GM12891 (cell line): ENCODE data around the gene MAN2A2.

Source experiments
- DNase-seq: peaks from one replicate; pipeline ENCODE4 v3.0.0; 2011; ENCODE audit warnings: low spot score; ENCODE audit not compliant: insufficient read length
- FAIRE-seq: peaks from 2 replicates; lab custom pipeline; 2011; peaks lifted over from hg19 to GRCh38; lab: Jason Lieb, UNC
- PAX5 ChIP-seq: IDR thresholded peaks from 2 replicates; pipeline ENCODE4 v1.6.1; 2011; ENCODE audit warnings: low read length, moderate library complexity, mild to moderate bottlenecking; ENCODE audit not compliant: insufficient read depth, severe bottlenecking
- POLR2A ChIP-seq: IDR thresholded peaks from 2 replicates; pipeline ENCODE4 v1.6.1; 2011; ENCODE audit warnings: low read depth, low read length, control low read depth
- POLR2AphosphoS5 ChIP-seq: IDR thresholded peaks from 2 replicates; pipeline ENCODE4 v1.6.1; 2011; ENCODE audit warnings: low read depth, low read length, control low read depth
- POU2F2 ChIP-seq: IDR thresholded peaks from 2 replicates; pipeline ENCODE4 v1.6.1; 2011; ENCODE audit warnings: low read depth, mild to moderate bottlenecking, control low read depth, low read length, moderate library complexity
- SPI1 ChIP-seq: IDR thresholded peaks from 2 replicates; pipeline ENCODE4 v1.6.1; 2011; ENCODE audit warnings: low read depth, low read length, control low read depth
- TAF1 ChIP-seq: IDR thresholded peaks from 2 replicates; pipeline ENCODE4 v1.6.1; 2011; ENCODE audit warnings: low read depth, low read length, control low read depth

The MAN2A2 gene

DNA sequence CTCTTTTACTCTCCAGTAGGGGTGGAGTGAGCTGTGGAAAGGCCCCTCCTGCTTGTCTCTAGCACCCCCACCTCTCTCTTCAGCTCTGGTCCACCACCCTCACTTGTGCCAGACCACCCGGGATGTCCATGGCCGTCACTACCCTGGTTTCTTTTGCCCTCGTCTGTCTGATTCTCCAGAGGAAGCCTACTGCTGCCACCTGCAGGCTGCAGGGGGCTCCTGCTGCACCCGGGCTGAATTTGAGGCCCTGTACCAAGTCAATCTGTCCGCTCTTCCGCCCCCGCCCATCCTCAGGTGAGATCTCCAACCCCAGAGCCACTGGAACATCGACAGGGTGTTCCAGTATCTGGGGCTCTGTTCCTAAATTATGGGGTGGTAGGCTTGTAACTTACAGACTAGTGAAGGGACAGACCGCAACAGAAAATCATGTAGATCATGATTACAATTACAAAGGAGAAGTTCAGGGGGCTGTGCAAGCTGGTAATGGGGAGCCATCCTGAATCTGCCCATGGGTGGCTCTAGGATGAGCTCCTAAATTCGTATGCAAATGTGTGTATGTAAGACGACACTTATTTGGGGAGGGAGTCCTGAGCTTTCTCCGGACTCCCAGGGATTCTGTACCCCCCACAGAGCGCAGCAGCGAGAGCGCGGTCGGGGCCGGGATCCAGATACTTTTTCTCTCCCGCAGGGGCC, 31.3 kb downstream of the MAN2A2 start:
- DNase-seq (peak; percentile 78), FAIRE-seq (peak; percentile 62)
- peak; percentile 57; the same call in 1 of the 2 replicates for TF ChIP-seq POU2F2
- no peak for TF ChIP-seq POLR2AphosphoS5
- TF ChIP-seq SPI1 = 0 out of 2 replicates have a peak, but pooled peaks have one; percentile 8

DNA sequence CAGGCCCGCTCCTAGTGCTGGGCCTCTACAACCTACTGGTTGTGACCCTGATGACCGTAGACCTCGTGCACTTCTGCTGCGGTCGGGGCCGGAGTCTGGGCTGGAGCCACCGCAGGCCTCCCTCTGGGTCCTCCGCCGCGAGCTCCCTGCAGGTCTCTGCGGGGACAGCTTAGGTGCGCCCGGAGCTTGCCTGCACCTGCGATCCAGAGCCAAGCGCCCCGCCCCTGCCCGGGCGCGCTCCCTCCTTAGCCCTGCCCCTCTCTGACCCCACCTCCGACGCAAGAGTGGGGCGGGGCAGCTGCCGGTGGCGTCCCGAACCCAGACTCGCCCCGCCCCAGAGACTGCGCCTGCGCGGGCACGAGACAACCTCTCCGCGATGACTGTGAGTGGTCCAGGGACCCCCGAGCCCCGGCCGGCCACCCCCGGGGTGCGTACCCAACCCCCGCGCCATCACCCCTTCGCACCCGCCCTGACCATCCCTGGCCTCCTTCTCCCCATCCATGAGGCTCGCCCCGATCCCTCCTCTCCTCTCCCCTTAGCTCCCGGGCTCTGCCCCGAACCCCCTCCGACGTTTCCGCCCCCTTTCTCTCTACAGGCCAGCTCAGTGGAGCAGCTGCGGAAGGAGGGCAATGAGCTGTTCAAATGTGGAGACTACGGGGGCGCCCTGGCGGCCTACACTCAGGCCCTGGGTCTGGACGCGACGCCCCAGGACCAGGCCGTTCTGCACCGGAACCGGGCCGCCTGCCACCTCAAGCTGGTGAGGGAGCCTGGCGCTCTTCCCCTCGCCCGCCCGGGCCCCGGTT, 32.0 kb downstream of the MAN2A2 start, which contains the start of gene UNC45A:
Gene UNC45A (plus strand): TSS at position 337 of the 803 bp plus-strand sequence. CDS start 40 bp downstream, at position 377.
- TF ChIP-seq SPI1 (no peak), POU2F2 (no peak), POLR2A (no peak), PAX5 (no peak), TAF1 (no peak), POLR2AphosphoS5 (no peak)
- FAIRE-seq (peak; percentile 78), DNase-seq (peak; percentile 97)

DNA sequence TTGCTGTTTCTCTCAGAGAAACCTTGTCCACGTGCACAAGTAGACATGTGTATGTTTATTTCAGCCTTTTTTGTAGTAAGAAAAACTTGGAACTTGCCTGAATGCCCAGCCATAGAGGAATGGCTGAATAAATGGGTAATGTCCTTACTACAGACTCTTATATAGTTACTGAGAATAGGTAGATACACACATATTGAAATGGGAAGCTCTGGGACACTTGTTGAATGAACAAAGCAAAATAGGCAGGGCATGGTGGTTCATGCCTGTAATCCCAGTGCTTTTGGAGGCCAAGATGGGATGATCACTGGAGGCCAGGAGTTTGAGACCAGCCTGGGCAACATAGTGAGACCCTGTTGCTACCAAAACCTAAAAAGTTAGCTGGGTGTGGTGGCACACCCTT, 33.7 kb downstream of the MAN2A2 start:
- TF ChIP-seq POLR2A (no peak), POLR2AphosphoS5 (no peak), POU2F2 (no peak), TAF1 (no peak), PAX5 (no peak), SPI1 (no peak)
- no peak for FAIRE-seq
- DNase-seq = no peak

DNA sequence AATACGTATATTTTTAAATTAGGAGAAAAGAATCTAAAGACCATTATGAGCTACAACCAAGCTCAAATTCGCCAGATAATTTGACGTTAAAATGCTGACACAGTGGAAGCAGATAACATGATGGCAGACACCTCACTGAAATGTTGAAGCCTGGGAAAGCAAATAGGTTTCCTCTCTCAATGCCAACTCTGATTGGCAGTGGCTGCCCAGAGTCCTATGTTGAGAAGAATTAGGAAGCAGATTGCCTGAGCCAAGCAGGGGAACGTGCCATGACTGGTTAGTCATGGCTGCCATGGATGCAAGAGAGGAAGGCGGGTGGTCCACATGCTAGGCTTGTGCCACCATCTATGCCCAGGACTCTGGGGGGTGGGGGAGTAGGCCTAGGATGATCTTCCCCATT, 35.2 kb downstream of the MAN2A2 start:
- TF ChIP-seq POU2F2 (no peak), POLR2AphosphoS5 (no peak), TAF1 (no peak), SPI1 (no peak), POLR2A (no peak), PAX5 (no peak)
- FAIRE-seq (no peak), DNase-seq (no peak)

DNA sequence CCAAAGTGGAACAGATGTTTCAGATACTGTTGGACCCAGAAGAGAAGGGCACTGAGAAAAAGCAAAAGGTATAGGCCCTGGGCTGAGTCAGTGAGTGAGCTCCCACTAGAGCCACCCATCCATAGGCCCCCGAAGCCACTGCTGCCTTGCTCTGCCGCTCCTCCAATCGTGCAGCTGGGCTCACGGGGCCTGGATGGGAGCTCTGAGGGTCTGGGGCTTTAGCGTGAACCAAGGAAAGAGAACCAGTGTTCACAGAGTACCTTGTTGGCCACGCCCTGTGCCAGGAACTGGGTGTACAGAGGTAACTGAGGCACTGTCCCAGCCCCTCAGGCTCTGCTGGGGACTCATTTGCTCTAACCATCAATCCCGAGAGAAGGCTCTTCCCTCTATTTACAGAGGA, 36.7 kb downstream of the MAN2A2 start:
- FAIRE-seq (no peak), DNase-seq (no peak)
- no peak for TF ChIP-seq TAF1
- no peak for TF ChIP-seq POU2F2
- no peak for TF ChIP-seq POLR2AphosphoS5
- no peak for TF ChIP-seq POLR2A
- no peak for TF ChIP-seq SPI1

DNA sequence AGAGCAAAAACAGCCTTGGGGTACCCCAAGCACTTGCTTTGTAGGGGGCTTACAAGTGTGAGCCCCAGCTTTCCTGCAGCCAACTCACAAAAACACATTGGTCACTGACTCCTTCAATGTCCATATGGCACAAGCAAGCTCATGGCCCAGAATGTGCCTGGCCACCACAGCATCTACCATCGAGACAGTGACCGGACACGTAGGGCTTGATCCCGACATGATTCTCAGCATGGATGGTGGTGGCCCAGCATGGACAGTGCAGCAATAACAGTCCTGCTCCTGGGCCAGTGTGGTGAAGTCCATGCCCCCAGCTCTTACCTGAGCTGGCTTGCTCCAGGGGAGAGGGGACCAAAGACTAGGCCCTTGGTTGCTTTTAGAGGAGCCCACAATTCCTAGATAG, 37.9 kb downstream of the MAN2A2 start:
- FAIRE-seq (no peak), DNase-seq (no peak)
- TF ChIP-seq PAX5 = no peak
- no peak for TF ChIP-seq SPI1
- TF ChIP-seq TAF1 = no peak
- TF ChIP-seq POLR2A = no peak
- no peak for TF ChIP-seq POU2F2
- no peak for TF ChIP-seq POLR2AphosphoS5

DNA sequence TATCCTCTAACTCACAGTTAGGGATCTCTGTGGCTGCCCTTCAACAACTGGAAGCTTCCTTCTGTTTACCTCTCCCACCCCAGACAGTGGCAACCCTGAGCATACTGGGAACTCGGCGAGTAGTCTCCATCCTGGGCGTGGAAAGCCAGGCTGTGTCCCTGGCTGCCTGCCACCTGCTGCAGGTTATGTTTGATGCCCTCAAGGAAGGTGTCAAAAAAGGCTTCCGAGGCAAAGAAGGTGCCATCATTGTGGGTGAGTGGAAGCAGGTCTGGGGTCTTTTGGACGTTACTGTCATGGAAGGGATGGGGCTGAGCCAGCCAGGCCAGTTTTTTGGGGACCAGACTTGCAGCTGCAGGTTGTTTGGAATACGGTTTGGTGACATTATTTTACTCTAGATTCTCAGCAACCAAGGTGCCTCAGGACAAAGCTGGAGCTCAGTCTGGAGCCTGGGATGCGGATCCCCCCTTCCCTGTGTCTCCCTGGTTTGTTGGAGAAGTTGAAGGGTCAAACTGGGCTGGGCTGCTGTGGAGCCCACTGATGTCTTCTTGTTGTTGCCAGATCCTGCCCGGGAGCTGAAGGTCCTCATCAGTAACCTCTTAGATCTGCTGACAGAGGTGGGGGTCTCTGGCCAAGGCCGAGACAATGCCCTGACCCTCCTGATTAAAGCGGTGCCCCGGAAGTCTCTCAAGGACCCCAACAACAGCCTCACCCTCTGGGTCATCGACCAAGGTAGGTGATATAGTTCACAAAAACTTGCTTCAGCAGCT, 39.4 kb downstream of the MAN2A2 start:
- FAIRE-seq (no peak), DNase-seq (no peak)
- no peak for TF ChIP-seq POLR2A
- TF ChIP-seq TAF1 = no peak
- TF ChIP-seq POLR2AphosphoS5 = no peak
- TF ChIP-seq PAX5 = no peak
- TF ChIP-seq POU2F2 = no peak
- no peak for TF ChIP-seq SPI1

DNA sequence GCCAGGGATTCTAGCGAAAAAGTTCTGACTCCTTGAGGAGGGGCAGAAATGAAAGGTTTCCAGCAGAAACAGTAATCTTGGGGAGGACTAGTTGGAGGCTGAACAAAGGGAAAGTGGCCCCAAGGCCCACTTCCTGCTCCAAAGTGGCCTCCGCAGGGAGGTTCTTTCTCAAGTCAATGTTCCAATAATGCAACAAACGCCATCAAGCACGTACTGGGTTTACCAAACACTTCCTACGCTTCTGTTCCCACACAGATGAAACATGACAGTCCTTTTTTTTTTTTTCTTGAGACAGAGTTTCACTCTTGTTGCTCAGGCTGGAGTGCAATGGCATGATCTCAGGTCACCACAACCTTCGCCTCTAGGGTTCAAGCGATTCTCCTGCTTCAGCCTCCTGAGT, 42.0 kb downstream of the MAN2A2 start:
- no peak for FAIRE-seq
- DNase-seq = no peak
- no peak for TF ChIP-seq POLR2AphosphoS5
- TF ChIP-seq POU2F2 = no peak
- no peak for TF ChIP-seq TAF1
- TF ChIP-seq SPI1 = no peak
- no peak for TF ChIP-seq POLR2A
- TF ChIP-seq PAX5 = no peak

DNA sequence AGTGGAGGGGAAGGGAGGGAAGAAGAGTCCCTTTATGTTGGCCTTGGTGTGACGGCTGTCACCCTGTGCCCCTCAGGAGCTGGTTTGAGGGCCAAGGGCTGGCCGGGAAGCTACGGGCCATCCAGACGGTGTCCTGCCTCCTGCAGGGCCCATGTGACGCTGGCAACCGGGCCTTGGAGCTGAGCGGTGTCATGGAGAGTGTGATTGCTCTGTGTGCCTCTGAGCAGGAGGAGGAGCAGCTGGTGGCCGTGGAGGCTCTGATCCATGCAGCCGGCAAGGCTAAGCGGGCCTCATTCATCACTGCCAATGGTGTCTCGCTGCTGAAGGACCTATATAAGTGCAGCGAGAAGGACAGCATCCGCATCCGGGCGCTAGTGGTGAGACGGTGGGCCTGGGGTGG, 43.4 kb downstream of the MAN2A2 start:
- DNase-seq (no peak), FAIRE-seq (no peak)
- no peak for TF ChIP-seq PAX5
- no peak for TF ChIP-seq TAF1
- no peak for TF ChIP-seq POLR2AphosphoS5
- no peak for TF ChIP-seq SPI1
- TF ChIP-seq POU2F2 = no peak
- no peak for TF ChIP-seq POLR2A

DNA sequence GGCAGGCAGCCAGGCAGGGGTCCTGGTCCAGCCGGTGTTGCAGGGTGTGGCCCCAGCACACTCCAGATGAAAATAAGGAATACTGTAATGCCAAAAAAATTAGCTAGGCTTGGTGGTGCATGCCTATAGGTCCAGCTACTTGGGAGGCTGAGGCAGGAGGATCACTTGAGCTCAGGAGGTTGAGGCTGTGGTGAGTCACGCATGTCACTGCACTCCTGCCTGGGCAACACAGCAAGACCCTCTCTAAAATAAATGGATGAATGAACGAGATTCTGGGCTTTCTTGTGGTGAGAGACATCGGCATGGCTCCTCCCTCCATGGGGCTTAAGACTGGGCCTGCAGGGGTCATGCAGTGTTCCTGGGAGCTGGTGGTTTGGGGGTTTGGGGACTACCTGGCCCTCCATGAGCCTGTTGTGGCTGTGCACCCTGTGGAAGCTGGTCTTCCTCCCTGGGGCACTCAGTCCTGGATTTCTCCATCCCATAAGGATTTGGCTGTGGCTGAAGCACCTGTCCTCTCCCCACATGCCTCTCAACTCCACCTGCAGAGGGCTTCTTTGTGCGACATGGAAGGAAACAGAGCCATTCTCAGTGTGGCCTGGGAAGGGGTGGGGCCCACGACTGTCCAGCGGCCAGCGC, 44.0 kb downstream of the MAN2A2 start:
- FAIRE-seq (no peak), DNase-seq (no peak)
- no peak for TF ChIP-seq SPI1
- TF ChIP-seq POLR2AphosphoS5 = no peak
- TF ChIP-seq TAF1 = no peak
- TF ChIP-seq PAX5 = no peak
- no peak for TF ChIP-seq POLR2A
- no peak for TF ChIP-seq POU2F2
